SK-N-SH treated with all-trans-retinoic acid at 6 μM for 48 hours (cell line): ENCODE measurements around the gene SARDH.

Experiments
- ATAC-seq: fragments of 200-7000 bp; cut with Tn5 transposase; 3 replicates; pipeline ENCODE4 v1.9.1; 2020; ENCODE audit warnings: mild to moderate bottlenecking, moderate library complexity
- ARNTL ChIP-seq: fragments of 450-650 bp; formaldehyde crosslinking; IDR thresholded peaks from 2 replicates; pipeline ENCODE4 v1.5.0; 2020; ENCODE audit warnings: low read depth, mild to moderate bottlenecking, moderate library complexity, borderline replicate concordance
- BACH2 ChIP-seq: fragments of 250-450 bp; sonication (Bioruptor Pico); IDR thresholded peaks from 2 replicates; pipeline ENCODE4 v1.9.0; 2021; ENCODE audit warnings: mild to moderate bottlenecking, borderline replicate concordance
- CSDC2 ChIP-seq: fragments of 250-450 bp; sonication (Bioruptor Pico); IDR thresholded peaks from 2 replicates; pipeline ENCODE4 v1.5.0; 2020; ENCODE audit warnings: mild to moderate bottlenecking, moderate library complexity
- GLIS3 ChIP-seq: fragments of 250-450 bp; sonication (Bioruptor Pico); IDR thresholded peaks from 2 replicates; pipeline ENCODE4 v1.5.0; 2020; ENCODE audit warnings: mild to moderate bottlenecking, moderate library complexity
- ISL1 ChIP-seq: fragments of 250-450 bp; sonication (Bioruptor Pico); IDR thresholded peaks from 2 replicates; pipeline ENCODE4 v2.1.2; 2022; ENCODE audit warnings: mild to moderate bottlenecking, moderate library complexity
- OSR1 ChIP-seq: fragments of 250-450 bp; sonication (Bioruptor Pico); IDR thresholded peaks from 2 replicates; pipeline ENCODE4 v1.8.0; 2022; ENCODE audit warnings: moderate library complexity, mild to moderate bottlenecking, inconsistent platforms
- PPARA ChIP-seq: fragments of 250-450 bp; sonication (Bioruptor Pico); IDR thresholded peaks from 2 replicates; pipeline ENCODE4 v1.5.0; 2020; ENCODE audit warnings: mild to moderate bottlenecking, borderline replicate concordance
- RARB ChIP-seq: fragments of 250-450 bp; sonication (Bioruptor Pico); IDR thresholded peaks from 2 replicates; pipeline ENCODE4 v1.8.0; 2021; ENCODE audit warnings: mild to moderate bottlenecking, moderate library complexity
- SNAI2 ChIP-seq: fragments of 250-450 bp; sonication (Bioruptor Pico); IDR thresholded peaks from 2 replicates; pipeline ENCODE4 v1.5.0; 2020; ENCODE audit warnings: mild to moderate bottlenecking, moderate library complexity
- TCF4 ChIP-seq: fragments of 250-450 bp; sonication (Bioruptor Pico); IDR thresholded peaks from 2 replicates; pipeline ENCODE4 v1.8.0; 2021; ENCODE audit warnings: mild to moderate bottlenecking, moderate library complexity, borderline replicate concordance
- TOX ChIP-seq: fragments of 250-450 bp; sonication (Bioruptor Pico); IDR thresholded peaks from 2 replicates; pipeline ENCODE4 v1.8.0; 2021; ENCODE audit warnings: mild to moderate bottlenecking, moderate library complexity, borderline replicate concordance
- ZC3H10 ChIP-seq: fragments of 250-450 bp; sonication (Bioruptor Pico); IDR thresholded peaks from 2 replicates; pipeline ENCODE4 v1.5.1; 2021; ENCODE audit warnings: mild to moderate bottlenecking, moderate library complexity
- ZFP3 ChIP-seq: fragments of 250-450 bp; sonication (Bioruptor Pico); IDR thresholded peaks from 2 replicates; pipeline ENCODE4 v1.5.0; 2020; ENCODE audit warnings: mild to moderate bottlenecking, moderate library complexity
- ZFP30 ChIP-seq: fragments of 450-650 bp; formaldehyde crosslinking; IDR thresholded peaks from 2 replicates; pipeline ENCODE4 v1.5.0; 2022; ENCODE audit warnings: mild to moderate bottlenecking, moderate library complexity
- ZNF565 ChIP-seq: fragments of 450-650 bp; formaldehyde crosslinking; conservative IDR thresholded peaks from 2 replicates; pipeline ENCODE4 v1.5.0; 2020; ENCODE audit warnings: low read depth, mild to moderate bottlenecking, moderate library complexity
- ZNF70 ChIP-seq: fragments of 450-650 bp; formaldehyde crosslinking; IDR thresholded peaks from 2 replicates; pipeline ENCODE4 v1.5.0; 2020; ENCODE audit warnings: mild to moderate bottlenecking, moderate library complexity
- ZNF8 ChIP-seq: fragments of 450-650 bp; formaldehyde crosslinking; IDR thresholded peaks from 2 replicates; pipeline ENCODE4 v1.5.0; 2020; ENCODE audit warnings: mild to moderate bottlenecking, moderate library complexity
- TF ChIP-seq, protein P1 (sequence below): fragments of 250-450 bp; sonication (Bioruptor Pico); IDR thresholded peaks from 2 replicates; pipeline ENCODE4 v1.5.0; 2020; ENCODE audit warnings: mild to moderate bottlenecking, moderate library complexity
- TF ChIP-seq, protein P2 (sequence below): fragments of 250-450 bp; sonication (Bioruptor Pico); IDR thresholded peaks from 2 replicates; pipeline ENCODE4 v1.8.0; 2021; ENCODE audit warnings: low read depth, mild to moderate bottlenecking, moderate library complexity, borderline replicate concordance
- TF ChIP-seq, protein P3 (sequence below): fragments of 250-450 bp; sonication (Bioruptor Pico); IDR thresholded peaks from 2 replicates; pipeline ENCODE4 v1.8.0; 2020; ENCODE audit warnings: mild to moderate bottlenecking, moderate library complexity, borderline replicate concordance
- TF ChIP-seq, protein P4 (sequence below): fragments of 250-450 bp; sonication (Bioruptor Pico); IDR thresholded peaks from 2 replicates; pipeline ENCODE4 v1.5.1; 2021; ENCODE audit warnings: mild to moderate bottlenecking, moderate library complexity

Gene SARDH

DNA sequence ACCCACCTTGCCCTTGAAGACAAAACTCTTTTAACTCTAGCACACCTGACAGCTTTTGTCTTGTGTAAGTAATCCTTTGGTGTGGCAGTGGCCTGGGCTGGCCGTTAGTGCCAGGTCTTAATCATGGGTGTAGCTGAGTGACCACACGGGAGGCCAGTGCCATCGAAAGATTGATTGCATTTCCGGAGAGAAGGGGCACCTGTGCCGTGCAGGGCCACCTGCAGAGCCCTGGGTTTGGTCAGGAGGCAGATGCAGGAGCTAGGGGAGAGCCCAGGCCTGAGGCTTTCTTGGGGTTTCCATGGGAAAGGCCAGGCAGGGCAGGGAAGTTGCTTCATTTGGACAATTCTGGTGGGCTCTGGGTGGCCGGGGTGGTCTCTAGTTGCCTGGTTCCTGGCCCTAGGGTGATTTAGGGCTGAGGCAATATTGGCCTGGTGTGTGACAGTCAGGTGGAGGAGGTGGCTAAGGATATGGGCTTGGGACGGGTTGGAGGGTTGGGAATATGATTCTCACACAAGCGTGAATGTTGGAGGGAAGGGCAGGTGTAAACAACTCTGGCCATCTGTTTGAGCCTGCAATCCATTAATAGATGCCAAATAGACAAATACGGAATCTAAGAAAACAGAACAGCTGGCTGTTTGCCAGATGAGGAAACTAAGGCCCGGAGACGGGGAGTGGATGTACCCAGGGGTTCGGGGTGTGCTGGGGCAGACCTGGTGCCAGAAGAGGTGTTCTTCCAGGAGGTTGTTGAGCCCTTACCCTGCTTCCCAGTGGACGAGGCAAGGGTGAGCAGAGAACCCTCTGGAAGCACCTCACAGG, 97.4 kb downstream of the SARDH start:
- TF ChIP-seq, protein P1, sequence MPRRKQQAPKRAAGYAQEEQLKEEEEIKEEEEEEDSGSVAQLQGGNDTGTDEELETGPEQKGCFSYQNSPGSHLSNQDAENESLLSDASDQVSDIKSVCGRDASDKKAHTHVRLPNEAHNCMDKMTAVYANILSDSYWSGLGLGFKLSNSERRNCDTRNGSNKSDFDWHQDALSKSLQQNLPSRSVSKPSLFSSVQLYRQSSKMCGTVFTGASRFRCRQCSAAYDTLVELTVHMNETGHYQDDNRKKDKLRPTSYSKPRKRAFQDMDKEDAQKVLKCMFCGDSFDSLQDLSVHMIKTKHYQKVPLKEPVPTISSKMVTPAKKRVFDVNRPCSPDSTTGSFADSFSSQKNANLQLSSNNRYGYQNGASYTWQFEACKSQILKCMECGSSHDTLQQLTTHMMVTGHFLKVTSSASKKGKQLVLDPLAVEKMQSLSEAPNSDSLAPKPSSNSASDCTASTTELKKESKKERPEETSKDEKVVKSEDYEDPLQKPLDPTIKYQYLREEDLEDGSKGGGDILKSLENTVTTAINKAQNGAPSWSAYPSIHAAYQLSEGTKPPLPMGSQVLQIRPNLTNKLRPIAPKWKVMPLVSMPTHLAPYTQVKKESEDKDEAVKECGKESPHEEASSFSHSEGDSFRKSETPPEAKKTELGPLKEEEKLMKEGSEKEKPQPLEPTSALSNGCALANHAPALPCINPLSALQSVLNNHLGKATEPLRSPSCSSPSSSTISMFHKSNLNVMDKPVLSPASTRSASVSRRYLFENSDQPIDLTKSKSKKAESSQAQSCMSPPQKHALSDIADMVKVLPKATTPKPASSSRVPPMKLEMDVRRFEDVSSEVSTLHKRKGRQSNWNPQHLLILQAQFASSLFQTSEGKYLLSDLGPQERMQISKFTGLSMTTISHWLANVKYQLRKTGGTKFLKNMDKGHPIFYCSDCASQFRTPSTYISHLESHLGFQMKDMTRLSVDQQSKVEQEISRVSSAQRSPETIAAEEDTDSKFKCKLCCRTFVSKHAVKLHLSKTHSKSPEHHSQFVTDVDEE (CRISPR knock-in tag): no peak
- TF ChIP-seq PPARA (CRISPR knock-in tag) (no peak), ZNF70 (no peak), RARB (no peak), ARNTL (CRISPR knock-in tag) (no peak), SNAI2 (CRISPR knock-in tag) (no peak), OSR1 (CRISPR knock-in tag) (no peak), ZFP30 (CRISPR knock-in tag) (no peak)
- TF ChIP-seq, protein P2, sequence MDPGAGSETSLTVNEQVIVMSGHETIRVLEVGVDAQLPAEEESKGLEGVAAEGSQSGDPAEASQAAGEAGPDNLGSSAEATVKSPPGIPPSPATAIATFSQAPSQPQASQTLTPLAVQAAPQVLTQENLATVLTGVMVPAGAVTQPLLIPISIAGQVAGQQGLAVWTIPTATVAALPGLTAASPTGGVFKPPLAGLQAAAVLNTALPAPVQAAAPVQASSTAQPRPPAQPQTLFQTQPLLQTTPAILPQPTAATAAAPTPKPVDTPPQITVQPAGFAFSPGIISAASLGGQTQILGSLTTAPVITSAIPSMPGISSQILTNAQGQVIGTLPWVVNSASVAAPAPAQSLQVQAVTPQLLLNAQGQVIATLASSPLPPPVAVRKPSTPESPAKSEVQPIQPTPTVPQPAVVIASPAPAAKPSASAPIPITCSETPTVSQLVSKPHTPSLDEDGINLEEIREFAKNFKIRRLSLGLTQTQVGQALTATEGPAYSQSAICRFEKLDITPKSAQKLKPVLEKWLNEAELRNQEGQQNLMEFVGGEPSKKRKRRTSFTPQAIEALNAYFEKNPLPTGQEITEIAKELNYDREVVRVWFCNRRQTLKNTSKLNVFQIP: no peak
- TF ChIP-seq, protein P3, sequence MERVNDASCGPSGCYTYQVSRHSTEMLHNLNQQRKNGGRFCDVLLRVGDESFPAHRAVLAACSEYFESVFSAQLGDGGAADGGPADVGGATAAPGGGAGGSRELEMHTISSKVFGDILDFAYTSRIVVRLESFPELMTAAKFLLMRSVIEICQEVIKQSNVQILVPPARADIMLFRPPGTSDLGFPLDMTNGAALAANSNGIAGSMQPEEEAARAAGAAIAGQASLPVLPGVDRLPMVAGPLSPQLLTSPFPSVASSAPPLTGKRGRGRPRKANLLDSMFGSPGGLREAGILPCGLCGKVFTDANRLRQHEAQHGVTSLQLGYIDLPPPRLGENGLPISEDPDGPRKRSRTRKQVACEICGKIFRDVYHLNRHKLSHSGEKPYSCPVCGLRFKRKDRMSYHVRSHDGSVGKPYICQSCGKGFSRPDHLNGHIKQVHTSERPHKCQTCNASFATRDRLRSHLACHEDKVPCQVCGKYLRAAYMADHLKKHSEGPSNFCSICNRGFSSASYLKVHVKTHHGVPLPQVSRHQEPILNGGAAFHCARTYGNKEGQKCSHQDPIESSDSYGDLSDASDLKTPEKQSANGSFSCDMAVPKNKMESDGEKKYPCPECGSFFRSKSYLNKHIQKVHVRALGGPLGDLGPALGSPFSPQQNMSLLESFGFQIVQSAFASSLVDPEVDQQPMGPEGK: no peak
- no peak for ATAC-seq

DNA sequence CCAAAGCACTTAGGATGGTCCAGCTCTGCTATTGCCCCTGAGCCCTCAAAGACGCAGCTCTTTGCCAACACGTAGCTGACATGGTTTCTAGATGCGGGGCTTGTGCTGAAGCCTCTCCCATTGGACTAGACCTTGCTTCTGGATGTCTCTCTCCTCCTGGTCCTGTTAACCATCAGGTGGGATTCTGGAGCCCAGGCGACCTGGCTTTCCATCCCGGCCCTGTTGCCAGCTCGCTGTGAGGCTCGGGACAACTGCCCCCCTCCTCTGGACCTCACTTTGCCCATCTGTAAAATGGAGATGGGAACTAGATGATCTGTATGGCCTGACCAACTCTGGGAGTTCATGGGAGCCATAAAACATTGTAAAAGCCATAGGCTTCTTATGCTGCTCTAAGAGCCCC, 98.0 kb downstream of the SARDH start:
- ATAC-seq: no peak
- TF ChIP-seq, protein P2: no peak
- TF ChIP-seq TOX (CRISPR knock-in tag) (no peak), BACH2 (CRISPR knock-in tag) (no peak), ZFP3 (CRISPR knock-in tag) (no peak), OSR1 (CRISPR knock-in tag) (no peak), ARNTL (CRISPR knock-in tag) (no peak)
- TF ChIP-seq, protein P4, sequence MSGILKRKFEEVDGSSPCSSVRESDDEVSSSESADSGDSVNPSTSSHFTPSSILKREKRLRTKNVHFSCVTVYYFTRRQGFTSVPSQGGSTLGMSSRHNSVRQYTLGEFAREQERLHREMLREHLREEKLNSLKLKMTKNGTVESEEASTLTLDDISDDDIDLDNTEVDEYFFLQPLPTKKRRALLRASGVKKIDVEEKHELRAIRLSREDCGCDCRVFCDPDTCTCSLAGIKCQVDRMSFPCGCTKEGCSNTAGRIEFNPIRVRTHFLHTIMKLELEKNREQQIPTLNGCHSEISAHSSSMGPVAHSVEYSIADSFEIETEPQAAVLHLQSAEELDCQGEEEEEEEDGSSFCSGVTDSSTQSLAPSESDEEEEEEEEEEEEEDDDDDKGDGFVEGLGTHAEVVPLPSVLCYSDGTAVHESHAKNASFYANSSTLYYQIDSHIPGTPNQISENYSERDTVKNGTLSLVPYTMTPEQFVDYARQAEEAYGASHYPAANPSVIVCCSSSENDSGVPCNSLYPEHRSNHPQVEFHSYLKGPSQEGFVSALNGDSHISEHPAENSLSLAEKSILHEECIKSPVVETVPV (CRISPR knock-in tag): no peak
- TF ChIP-seq, all 23 proteins: peak for 0

DNA sequence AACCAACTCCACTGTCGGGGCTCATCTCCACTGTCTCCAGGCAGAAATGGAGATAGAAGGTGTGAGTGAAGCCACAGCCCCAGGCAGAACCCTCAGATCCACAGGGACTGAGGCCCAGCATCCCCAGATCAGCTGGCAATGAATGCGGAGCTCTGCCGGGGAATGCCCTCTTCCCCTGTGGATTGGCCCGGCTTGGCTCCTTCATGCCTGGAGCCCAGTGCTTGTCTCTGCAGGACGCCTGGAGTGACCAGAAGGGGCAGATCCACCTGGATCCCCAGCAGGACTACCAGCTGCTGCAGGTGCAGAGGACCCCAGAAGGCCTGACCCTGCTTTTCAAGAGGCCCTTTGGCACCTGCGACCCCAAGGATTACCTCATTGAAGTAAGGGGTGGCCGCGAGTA, 98.5 kb downstream of the SARDH start:
- no peak for ATAC-seq
- TF ChIP-seq ZFP3 (CRISPR knock-in tag) (no peak), ZC3H10 (CRISPR knock-in tag) (no peak), ZFP30 (CRISPR knock-in tag) (no peak), TCF4 (CRISPR knock-in tag) (no peak), ZNF70 (no peak), ISL1 (CRISPR knock-in tag) (no peak), BACH2 (CRISPR knock-in tag) (no peak), ARNTL (CRISPR knock-in tag) (no peak), RARB (no peak), GLIS3 (CRISPR knock-in tag) (no peak), SNAI2 (CRISPR knock-in tag) (no peak), OSR1 (CRISPR knock-in tag) (no peak), CSDC2 (no peak), ZNF8 (no peak), ZNF565 (CRISPR knock-in tag) (no peak)
- TF ChIP-seq, protein P2: no peak
- TF ChIP-seq, protein P4 (CRISPR knock-in tag): no peak
- TF ChIP-seq, protein P3: no peak
